Urinary bladder (tissue), 4 donors: ENCODE results near the gene CAMK4. TPM values are rescaled to one million over a fixed set of nuclear protein-coding genes. Genes with fewer than 3 reads are reported as not detected.
A peak's percentile ranks its signal among the peaks of the same experiment; 100 is the strongest.

Source experiments
- DNase-seq: peaks from one replicate; pipeline ENCODE4 v3.0.0-alpha.2; 2015; ENCODE audit errors: extremely low spot score
- H3K27ac ChIP-seq: one replicate; pipeline ENCODE4 v1.5.1; 2013; ENCODE audit warnings: low read depth, mild to moderate bottlenecking, moderate library complexity
- H3K36me3 ChIP-seq: one replicate; pipeline ENCODE4 v1.6.1; 2013; ENCODE audit warnings: mild to moderate bottlenecking, moderate library complexity; ENCODE audit not compliant: insufficient read depth
- H3K4me1 ChIP-seq: one replicate; pipeline ENCODE4 v1.6.1; 2013; ENCODE audit warnings: mild to moderate bottlenecking, moderate library complexity; ENCODE audit not compliant: insufficient read depth
- H3K4me3 ChIP-seq: one replicate; pipeline ENCODE4 v1.5.1; 2013; ENCODE audit warnings: low read depth, low read length
- WGBS: extraction: QIAGEN DNeasy Blood & Tissue Kit; methylation state at CpG from one replicate; pipeline ENCODE4 v1.1.7; 2013; 5-methylcytosine and 5-hydroxymethylcytosine counted together
- polyA plus RNA-seq: library from polyadenylated mRNA; stranded (reverse); fragments of 200-250 nt; gene quantifications from one replicate; pipeline ENCODE4 v1.2.3, GENCODE V29; 2013
- total RNA-seq: library from RNA; depleted of rRNA; stranded (reverse); fragments of >200 nt; gene quantifications from one replicate; pipeline ENCODE4 v1.2.3, GENCODE V29; 2014
- donor health status: healthy with polysubstance abuse.
- donor health status: healthy.

The CAMK4 gene
- total and polyA plus RNA-seq, 2 donors = 1.2 to 30.9 TPM

- Histone ChIP-seq H3K4me3 (no peak overlapping the region), H3K36me3 (no peaks in the 10 kb centered on the region), H3K27ac (no peak overlapping the region), H3K4me1 (peaks cover 1% of the 10 kb centered on the region)
- WGBS = 83% methylated on average over 4 of the region's 4 CpGs
- DNase-seq = no peak
Measured at GRCh38 chr5:111507276-111507675, 283.1 kb downstream of the CAMK4 start.

- Histone ChIP-seq H3K36me3 (no peaks in the 10 kb centered on the region), H3K4me3 (no peak overlapping the region), H3K27ac (no peak overlapping the region), H3K4me1 (peaks cover 1% of the 10 kb centered on the region)
- no peak for DNase-seq
- 73% methylated on average over 1 of the region's 1 CpG for WGBS
Measured at GRCh38 chr5:111509119-111509518, 284.9 kb downstream of the CAMK4 start.

GRCh38 chr5:111511174-111511830, 287.1 kb downstream of the CAMK4 start:
- Histone ChIP-seq H3K27ac (no peak overlapping the region), H3K4me3 (peak overlapping the region; percentile 72), H3K4me1 (no peaks in the 10 kb centered on the region), H3K36me3 (no peaks in the 10 kb centered on the region)
- DNase-seq = no peak
- WGBS = 9% methylated on average over 2 of the region's 2 CpGs

GRCh38 chr5:111511831-111512374, 287.7 kb downstream of the CAMK4 start:
- peak overlapping the region; percentile 72 for H3K4me3 ChIP-seq
- H3K27ac ChIP-seq = peak overlapping the region; percentile 80
- DNase-seq = peak; percentile 45
- H3K36me3 ChIP-seq = no peaks in the 10 kb centered on the region
- H3K4me1 ChIP-seq = no peaks in the 10 kb centered on the region
- WGBS = 1% methylated on average over 32 of the region's 32 CpGs

GRCh38 chr5:111512375-111513130, 288.4 kb downstream of the CAMK4 start, which contains the start of gene STARD4:
TSS of gene STARD4 (minus strand) at chr5:111512535. CDS start at chr5:111507433, 5,102 bp downstream.
- Histone ChIP-seq H3K4me3 (peak within 1 kb of the TSS; percentile 72), H3K27ac (peak within 1 kb of the TSS; percentile 80), H3K4me1 (no peaks in the 10 kb centered on the region), H3K36me3 (no peaks in the 10 kb centered on the region)
- DNase-seq = peak; percentile 87
- under 1% methylated on average over 41 of the region's 41 CpGs for WGBS

GRCh38 chr5:111513131-111513520, 288.9 kb downstream of the CAMK4 start:
- Histone ChIP-seq H3K4me3 (peak overlapping the region; percentile 72), H3K36me3 (no peaks in the 10 kb centered on the region), H3K4me1 (no peaks in the 10 kb centered on the region), H3K27ac (peak overlapping the region; percentile 48)
- 19% methylated on average over 6 of the region's 6 CpGs for WGBS
- DNase-seq = no peak

GRCh38 chr5:111514087-111514486, 289.9 kb downstream of the CAMK4 start:
- no peak for DNase-seq
- WGBS = 83% methylated on average over 3 of the region's 3 CpGs
- no peak overlapping the region for H3K27ac ChIP-seq
- no peaks in the 10 kb centered on the region for H3K36me3 ChIP-seq
- no peak overlapping the region for H3K4me3 ChIP-seq
- H3K4me1 ChIP-seq = no peaks in the 10 kb centered on the region

- H3K4me3 ChIP-seq = no peak overlapping the region
- no peak for DNase-seq
- H3K4me1 ChIP-seq = no peaks in the 10 kb centered on the region
- H3K27ac ChIP-seq = no peak overlapping the region
- WGBS = 97% methylated on average over 5 of the region's 5 CpGs
- H3K36me3 ChIP-seq = no peaks in the 10 kb centered on the region
Measured at GRCh38 chr5:111517853-111518501, 293.8 kb downstream of the CAMK4 start.

- Histone ChIP-seq H3K4me1 (no peaks in the 10 kb centered on the region), H3K4me3 (no peak overlapping the region), H3K36me3 (no peaks in the 10 kb centered on the region), H3K27ac (no peak overlapping the region)
- 58% methylated on average over 2 of the region's 2 CpGs for WGBS
- DNase-seq = no peak
Measured at GRCh38 chr5:111518777-111519176, 294.6 kb downstream of the CAMK4 start.

GRCh38 chr5:111520908-111521307, 296.7 kb downstream of the CAMK4 start:
- no peak for DNase-seq
- H3K4me1 ChIP-seq = no peaks in the 10 kb centered on the region
- no peak overlapping the region for H3K4me3 ChIP-seq
- 72% methylated on average over 3 of the region's 3 CpGs for WGBS
- no peaks in the 10 kb centered on the region for H3K36me3 ChIP-seq
- H3K27ac ChIP-seq = no peak overlapping the region

GRCh38 chr5:111528056-111528455, 303.9 kb downstream of the CAMK4 start:
- no peak overlapping the region for H3K27ac ChIP-seq
- no peaks in the 10 kb centered on the region for H3K36me3 ChIP-seq
- DNase-seq = no peak
- H3K4me1 ChIP-seq = no peaks in the 10 kb centered on the region
- H3K4me3 ChIP-seq = no peak overlapping the region
- WGBS = 92% methylated on average over 3 of the region's 3 CpGs

- no peak overlapping the region for H3K4me3 ChIP-seq
- 51% methylated on average over 10 of the region's 10 CpGs for WGBS
- H3K4me1 ChIP-seq = no peaks in the 10 kb centered on the region
- H3K36me3 ChIP-seq = no peaks in the 10 kb centered on the region
- H3K27ac ChIP-seq = no peak overlapping the region
- DNase-seq = no peak
Measured at GRCh38 chr5:111530298-111530740, 306.1 kb downstream of the CAMK4 start.

- Histone ChIP-seq H3K27ac (no peak overlapping the region), H3K4me3 (no peak overlapping the region), H3K4me1 (no peaks in the 10 kb centered on the region), H3K36me3 (no peaks in the 10 kb centered on the region)
- no peak for DNase-seq
- 57% methylated on average over 5 of the region's 5 CpGs for WGBS
Measured at GRCh38 chr5:111532886-111533582, 308.9 kb downstream of the CAMK4 start.
